ENCODE data around the gene NAA20.

NAA20 gene

DNA sequence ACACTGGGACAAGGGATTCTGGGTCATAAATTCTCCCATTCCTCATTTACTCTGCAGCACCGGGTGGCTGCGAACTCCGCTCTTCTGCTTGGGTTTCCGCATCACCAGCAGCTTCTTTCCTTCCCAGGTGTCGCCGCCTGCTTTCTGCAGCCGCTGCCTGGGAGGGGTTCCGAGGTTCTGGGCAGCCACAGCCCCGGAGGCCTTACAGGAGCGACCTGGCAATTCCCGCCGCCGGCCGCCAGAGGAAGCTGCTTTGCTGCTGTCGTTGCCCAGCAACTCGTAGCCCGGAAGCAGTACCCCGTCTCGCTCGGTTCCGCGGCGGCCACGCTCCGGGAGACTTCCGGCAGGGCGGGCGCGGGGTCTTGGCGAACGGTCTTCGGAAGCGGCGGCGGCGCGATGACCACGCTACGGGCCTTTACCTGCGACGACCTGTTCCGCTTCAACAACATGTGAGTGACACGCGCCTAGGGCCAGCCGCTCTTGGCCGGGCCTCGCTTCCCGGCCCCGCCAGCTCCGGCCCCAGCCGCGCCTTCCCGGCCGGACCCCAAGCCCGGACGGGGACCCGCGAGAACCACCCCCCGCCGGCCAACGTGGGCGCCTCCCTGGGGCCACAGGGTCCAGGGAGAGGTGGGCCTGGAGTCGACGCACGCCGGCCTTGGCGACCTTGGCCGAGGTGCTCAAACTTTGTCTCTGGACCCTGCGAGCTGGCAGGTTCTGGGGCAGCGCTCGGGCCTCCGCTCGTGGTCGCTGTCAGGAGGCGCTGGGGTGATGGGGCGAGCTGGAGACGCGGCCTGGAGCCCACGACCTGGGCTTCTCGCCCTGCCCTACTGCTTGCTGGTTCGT, at the start of gene NAA20:
Gene NAA20, plus strand, starts transcription at position 362 of the 843 bp plus-strand sequence. Its CDS starts 35 bp downstream, at position 397.
- DNase-seq, result peak; percentile 90

DNA sequence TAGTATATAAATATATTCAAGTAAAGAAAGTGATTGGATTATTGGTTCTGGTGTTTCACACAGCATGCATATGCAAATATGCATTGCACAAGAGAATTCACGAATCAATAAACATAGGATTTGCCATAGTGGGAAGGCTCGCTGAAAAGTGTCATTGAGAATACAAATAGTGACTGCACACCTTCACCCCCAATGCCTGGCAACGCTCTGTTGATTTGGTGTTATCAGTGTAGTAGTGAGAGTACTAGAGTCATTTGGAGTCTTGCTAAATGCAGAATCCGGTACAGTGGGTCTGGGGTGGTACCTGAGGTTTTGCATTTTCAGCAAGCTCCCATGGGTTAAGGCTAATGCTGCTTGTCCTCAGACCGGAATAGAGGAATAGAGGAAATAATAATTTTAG, 49.7 kb upstream of the NAA20 start:
- no peak for DNase-seq

GRCh38 chr20:19968028-19968427, 49.1 kb upstream of the NAA20 start:
- no peak for DNase-seq

DNA sequence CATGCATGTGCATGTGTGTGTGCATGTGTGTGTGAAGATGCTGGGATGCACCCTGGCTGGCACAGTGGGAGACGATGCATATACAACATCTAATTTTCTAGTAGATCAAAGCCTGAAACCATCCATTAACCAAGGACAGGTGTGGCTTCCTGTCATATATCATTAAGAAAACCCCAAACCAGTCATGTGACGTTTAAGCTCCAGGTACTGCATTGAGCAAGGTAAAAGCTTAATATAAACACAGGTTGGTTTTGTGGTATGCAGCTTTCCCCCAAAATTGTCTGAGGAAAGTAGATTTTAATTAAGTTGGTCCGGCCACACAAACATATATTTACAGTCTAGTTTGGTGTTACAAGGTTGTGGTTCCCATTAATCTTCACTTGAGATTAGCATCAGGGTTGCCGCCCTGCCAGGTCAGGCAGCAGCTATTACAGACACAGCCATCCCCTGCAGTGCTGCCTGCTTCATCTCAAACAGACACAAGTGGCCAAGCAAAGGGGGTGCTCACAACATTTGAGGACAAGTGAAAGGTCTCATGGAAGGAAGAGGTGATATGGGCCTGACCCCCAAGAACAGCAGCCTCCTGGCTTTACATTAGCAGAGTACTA, 48.6 kb upstream of the NAA20 start:
- DNase-seq, result no peak

GRCh38 chr20:19969106-19969505, 48.1 kb upstream of the NAA20 start:
- no peak for DNase-seq

DNA sequence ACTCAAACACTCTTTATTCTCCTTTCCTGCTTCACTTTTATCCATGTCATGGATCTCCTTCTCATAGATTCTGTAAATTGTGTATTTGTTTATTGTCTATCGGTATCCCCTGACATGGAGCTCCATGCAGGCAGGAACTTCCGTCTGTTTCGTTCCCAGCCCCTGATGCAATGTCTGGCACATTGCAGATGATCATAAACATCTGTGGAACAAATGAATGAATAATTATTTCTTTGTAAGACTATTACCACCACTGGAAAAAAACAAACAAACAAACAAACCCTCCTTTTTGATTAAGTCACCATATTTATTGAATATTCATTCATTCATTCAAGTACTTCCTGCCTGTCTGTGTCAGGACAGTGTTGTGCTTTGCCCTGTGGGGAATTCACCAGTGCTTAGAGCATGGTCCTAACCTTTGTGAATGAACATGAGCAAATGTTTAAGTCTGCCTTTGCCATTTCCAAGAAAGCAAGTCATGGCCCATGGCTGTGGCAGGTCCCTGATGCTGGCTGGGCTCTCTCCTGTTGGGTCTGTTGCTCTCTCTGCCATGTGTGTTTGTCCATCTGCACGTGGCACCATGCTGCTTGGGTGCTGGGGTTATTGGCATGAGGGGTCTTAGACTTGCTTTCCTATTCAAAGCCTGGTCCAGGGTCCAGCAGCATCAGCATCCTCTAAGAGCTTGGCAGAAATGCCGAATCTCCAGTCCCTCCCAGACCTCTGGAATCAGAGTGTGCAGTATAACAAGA, 47.5 kb upstream of the NAA20 start:
- no peak for DNase-seq

DNA sequence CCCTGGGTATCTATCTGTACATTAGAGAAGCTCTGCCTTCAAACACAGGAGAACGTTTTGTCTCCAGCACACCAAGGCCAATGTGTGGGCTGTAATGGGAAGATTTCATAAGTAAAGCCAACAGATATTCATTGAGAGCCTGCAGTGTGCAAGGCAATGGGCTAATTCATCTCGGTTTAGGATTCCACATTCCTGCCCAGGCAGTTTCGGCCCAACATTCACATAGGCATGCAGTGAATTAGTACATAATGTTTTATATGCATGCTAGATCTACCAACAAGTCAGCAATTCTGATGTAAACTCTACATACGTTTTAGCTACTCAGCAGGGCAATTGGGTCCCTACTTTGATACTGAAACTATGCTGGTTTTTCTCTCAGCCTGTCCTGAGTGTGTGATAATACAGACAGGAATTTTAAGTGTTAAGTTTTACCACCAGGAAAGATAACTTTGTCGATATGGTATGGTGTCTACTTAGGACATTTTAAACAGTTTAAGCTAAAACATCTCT, 46.9 kb upstream of the NAA20 start:
- DNase-seq, result no peak

DNA sequence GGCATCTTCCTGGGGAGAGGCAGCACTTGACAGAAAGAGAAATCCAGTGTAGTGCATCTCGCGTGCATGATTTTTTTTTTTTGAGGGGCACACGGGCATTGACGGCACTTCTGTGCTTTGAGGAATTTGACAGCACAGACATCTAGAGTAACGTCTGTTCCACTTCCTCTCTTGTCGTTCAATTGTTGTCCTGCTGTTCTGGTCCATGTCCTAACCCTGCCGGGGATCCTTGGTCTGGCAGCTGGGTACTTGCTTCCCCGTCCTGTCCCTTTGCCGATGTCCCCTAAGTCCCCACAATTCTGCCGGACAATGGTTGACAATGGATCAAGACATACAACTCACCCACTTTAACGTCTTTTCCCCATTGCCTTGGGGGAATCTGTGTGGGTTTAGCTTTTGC, 46.0 kb upstream of the NAA20 start:
- DNase-seq, result no peak

DNA sequence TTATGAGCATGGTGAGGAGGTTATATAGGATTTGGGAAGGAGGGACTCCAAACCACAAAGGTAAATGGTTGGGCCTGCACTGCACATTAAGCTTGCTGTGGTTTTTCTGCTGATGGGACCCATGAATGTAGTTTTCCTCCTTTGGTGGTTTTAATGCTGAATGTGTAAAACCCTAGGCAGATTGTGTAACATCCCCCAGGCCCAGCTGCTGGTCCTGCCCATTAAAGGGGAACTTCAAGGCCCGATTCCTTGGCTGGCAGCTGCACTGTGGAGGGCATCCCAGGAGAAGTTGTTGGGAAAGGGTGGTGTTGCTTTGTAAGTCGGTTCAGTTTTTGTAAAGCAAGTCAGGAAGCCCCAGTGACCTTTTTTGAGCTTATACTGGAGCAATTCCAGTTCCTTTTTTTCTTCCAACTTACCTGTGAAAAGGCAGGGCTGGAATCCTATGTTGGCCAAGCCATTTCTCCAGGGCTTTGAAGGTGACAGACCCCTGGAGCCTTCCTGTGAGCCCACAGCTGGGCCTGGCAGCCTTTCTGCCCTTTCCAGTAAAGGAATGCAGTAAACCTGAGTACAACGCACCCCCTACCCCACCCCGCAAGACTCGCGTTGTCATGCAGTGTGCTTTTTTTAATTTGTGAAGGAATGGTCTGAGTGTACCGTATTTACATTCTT, 43.1 kb upstream of the NAA20 start:
- DNase-seq, result peak; percentile 42

DNA sequence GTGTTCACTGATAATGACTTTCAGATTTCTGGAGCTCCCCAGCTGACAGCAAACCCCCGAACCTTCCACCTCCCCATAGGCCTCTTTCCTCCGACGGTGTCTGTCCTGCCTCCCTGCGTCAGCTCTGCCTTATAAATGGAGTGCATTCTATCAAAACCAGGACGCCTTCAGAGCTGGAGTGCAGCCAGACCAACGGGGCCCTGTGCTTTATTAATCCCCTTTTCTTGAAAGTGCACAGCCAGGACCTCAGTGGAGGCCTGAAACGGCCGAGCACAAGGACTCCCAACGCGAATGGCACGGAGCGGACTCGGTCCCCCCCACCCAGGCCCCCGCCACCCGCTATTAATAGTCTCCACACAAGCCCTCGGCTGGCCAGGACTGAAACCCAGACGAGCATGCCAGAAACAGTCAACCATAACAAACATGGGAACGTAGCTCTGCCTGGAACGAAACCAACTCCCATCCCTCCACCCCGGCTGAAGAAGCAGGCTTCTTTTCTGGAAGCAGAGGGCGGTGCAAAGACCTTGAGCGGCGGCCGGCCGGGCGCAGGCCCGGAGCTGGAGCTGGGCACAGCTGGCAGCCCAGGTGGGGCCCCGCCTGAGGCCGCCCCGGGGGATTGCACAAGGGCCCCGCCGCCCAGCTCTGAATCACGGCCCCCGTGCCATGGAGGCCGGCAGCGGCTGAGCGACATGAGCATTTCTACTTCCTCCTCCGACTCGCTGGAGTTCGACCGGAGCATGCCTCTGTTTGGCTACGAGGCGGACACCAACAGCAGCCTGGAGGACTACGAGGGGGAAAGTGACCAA, 42.3 kb upstream of the NAA20 start:
- DNase-seq, result peak; percentile 64

- no peak for DNase-seq
Observed at GRCh38 chr20:19975436-19975799, 41.7 kb upstream of the NAA20 start.

DNA sequence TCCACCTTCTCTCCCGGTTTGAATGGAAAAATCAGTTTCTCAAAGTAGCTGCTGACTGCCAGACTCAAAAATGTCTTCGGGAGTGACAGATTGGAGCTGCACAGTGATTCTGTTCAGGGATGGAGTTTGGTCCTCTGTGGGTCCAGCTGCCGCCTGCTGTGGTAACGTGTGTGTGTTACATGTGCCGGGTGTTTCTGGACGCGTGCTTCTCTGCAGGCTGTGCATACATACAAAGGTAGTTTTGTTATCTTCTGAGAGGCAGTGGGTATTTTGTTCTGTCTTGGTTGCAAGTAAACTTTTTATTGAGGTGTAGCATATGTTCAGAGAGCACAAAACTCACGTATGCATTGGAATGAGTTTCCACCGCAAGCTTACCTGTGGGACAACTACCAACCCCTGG, 41.3 kb upstream of the NAA20 start:
- DNase-seq, result no peak

GRCh38 chr20:19976595-19977372, 40.4 kb upstream of the NAA20 start:
- DNase-seq, result no peak

DNA sequence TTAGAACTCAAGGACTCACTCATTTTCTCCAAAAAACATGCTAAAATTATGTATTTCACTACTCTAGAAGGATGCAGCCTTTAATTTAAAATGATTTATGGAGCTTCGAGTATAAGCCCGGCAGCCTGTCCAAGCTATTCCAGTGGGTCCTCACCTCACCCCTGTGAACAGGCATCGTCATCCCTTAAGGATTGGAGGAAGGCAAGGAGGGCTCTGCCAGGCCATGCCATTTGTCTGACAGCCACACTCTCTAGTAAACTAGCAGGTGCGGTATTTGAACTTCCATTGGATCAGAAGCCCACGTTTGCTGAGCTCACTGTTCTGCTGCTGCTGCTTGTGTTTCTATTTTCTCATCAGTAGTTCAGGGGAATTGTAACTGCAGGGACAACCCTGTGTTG, 39.8 kb upstream of the NAA20 start:
- DNase-seq, result no peak

- no peak for DNase-seq
Observed at GRCh38 chr20:19978511-19979210, 38.5 kb upstream of the NAA20 start.

- no peak for DNase-seq
Observed at GRCh38 chr20:19981031-19981451, 36.1 kb upstream of the NAA20 start.

DNA sequence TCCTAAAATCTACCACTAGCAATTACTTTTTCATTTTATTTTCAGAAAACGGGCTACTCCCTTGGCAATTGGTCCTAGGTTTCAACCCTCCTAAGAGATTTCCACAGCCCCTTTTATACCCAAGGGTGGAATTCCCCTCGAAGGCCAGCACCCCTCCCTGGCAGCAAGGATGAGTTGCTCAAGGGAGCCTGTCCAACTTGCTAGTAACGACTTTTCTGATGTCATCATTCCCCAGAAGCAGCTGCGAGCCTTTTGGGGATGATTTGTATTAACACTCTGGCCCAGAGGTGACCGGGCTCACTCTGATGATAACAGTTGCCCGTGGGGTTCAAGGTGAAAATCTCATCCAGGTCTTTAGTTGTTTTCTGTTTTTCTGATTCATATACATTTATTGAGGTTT, 30.7 kb upstream of the NAA20 start:
- DNase-seq, result no peak

GRCh38 chr20:19987046-19987445, 30.1 kb upstream of the NAA20 start:
- DNase-seq, result no peak

GRCh38 chr20:19990850-19991249, 26.3 kb upstream of the NAA20 start:
- no peak for DNase-seq

DNA sequence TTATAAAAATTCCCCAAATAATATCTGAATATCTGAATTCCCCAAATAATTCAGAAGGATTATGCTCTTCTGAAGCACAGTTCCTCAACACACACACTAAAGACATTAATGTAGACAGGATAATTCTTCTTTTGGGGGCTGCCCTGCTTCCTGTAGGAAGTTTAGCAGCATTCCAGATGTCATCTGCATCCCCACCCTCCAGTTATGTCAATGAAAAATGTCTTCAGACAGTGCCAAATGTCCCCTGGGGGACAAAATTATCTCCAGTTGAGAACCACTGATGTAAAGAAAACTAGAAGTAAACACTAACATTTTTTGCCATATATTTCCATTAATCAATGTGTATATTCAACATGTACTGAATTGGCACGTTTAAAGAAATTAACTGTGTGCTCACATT, 25.9 kb upstream of the NAA20 start:
- DNase-seq, result no peak

GRCh38 chr20:19991854-19992253, 25.3 kb upstream of the NAA20 start:
- DNase-seq, result no peak

Measured in CD4-positive, alpha-beta T cell treated with Interleukin-15 for 1 hour (primary cell).